ENCODE data around the gene NALCN. TPM values are rescaled to one million over a fixed set of nuclear protein-coding genes. Genes with fewer than 3 reads are reported as not detected.
"Not testable (repeated sequence)": the region's sequence is repeated elsewhere in the genome, so short reads cannot be mapped to it uniquely, and the experiment has no call there.

NALCN gene
- polyA plus RNA-seq, 3 donors = 1.2 to 2.0 (median 1.3) TPM

DNA sequence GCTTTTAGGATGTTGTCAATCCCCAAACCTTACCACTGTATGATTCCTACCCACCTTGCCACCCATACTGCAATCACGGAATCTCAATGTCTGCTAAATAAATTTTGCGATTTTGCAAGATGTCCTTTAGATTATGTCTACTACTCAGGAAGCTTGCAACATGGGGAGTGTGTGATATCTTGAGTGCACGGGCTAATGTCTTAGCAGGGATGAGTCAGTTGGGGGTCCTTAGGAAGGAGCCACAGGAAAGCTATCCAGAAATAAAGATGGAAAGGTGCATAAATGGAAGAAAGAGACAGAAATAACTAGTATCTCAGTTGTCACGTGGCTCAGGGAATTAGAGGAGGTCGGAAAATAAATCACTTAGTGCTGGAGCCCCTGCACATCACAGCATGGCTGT lies 77.1 kb downstream of the NALCN start:
- DNase-seq = no peak

DNA sequence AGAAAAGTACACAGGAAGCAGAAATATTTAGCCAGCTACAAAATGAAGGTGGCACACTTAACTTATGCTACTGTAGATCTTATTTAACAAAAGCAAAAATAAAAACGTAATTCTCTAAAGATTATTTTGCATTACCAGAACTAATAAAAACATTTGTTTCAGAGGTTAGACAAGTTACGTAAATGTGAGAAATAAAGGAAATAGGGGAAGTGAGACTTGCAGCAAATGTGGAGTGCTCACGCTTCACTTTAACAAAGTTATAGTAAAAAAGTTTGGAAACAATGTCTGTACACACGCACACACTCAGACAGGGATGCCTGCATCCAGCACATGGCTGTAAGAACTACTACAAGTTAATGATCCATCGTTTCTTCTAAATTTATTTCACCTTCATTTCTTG lies 83.7 kb downstream of the NALCN start:
- no peak for DNase-seq

DNA sequence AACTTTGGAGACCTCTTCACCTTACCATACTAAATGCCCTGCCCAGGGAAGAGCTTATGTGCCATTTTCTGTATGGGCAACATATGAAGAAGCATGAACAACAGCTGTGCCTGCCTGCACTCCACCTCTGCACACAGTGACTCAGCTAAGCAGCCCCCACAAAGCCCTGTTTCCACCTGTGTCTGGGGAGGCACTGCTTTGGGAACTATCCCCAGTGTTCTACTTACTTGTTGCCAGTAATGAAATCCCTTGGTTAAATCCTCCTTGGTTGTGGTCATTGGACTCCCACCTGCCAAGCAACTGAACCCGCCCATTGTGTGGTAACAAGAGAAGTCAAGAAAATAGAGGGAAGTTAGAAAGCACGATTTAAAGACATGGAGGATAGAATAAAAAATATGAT lies 84.6 kb downstream of the NALCN start:
- DNase-seq = no peak

DNA sequence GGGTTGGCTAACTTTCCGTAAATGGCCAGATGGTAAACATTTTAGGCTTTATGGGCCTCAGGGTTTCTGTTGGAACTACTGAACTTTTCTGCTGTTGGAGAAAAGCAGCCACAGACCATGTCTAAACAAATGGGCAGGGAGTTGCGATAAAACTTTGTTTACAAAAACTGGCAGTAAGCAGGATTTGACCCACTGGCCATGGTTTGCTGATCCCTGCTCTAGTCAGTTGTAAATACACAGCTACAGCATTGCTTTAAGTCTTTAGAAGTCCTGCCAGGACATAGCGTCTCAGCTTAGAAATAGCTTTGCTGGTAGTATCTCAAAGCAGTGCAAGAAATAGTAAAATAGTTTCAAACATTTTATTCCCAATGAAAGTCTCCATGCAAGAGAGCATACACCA lies 88.4 kb downstream of the NALCN start:
- DNase-seq = peak; percentile 45

DNA sequence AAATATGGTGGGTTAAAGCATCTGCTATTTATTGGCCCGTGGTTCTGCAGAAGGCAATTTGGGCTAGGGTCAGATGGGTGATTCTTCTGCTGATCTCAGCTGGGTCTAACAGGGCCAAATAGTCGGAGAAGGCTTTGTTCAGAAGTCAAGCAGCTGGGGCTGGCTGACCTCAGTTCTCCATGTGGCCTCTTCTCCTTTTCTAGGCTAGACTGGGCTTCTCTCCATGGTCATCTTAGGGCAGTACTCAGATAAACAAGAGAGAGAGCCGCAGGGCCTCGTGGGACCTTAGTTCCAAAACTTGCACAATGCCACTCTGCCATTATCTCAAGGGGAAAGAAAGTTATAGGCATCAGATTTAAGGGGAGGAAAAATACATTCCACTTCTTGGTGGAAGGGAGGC lies 89.6 kb downstream of the NALCN start:
- DNase-seq = no peak

DNA sequence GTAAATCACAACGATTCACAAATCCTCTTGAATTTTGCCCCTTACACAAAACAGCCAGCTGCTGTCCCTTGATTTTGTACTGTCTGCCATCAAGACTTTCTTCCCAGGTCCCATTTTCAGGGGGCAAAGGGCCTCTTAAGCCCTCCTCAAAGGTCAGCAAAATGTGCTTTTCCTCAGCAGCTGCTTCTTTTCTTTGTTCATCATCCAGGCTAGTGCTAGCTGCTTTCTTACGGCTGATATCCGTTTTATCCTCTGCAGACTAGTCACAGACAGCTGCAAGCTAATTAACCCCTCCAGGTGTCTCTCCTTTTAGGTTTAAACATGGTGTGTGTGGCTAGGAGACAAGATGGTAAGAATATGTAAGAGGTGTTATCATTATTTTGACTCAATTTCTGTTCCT lies 90.9 kb downstream of the NALCN start:
- DNase-seq = no peak

DNA sequence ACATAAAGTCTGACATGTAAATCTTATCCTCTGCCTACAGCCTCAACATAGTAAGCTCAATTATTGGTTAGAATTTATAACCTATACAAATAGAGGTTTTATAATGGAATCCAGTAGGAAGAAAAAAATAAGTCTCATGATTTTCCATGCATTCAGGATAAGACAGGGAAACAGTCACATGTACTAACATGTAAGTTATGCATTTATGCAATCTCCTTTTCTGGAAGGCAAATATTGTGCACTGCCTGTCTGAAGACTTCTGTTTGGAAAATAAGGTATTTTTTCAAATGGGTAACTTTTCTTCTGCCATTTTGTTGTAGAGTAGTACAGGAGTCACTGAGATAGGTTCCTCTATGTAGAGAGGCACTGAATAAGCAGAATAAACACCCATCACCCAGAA lies 92.7 kb downstream of the NALCN start:
- DNase-seq = no peak

DNA sequence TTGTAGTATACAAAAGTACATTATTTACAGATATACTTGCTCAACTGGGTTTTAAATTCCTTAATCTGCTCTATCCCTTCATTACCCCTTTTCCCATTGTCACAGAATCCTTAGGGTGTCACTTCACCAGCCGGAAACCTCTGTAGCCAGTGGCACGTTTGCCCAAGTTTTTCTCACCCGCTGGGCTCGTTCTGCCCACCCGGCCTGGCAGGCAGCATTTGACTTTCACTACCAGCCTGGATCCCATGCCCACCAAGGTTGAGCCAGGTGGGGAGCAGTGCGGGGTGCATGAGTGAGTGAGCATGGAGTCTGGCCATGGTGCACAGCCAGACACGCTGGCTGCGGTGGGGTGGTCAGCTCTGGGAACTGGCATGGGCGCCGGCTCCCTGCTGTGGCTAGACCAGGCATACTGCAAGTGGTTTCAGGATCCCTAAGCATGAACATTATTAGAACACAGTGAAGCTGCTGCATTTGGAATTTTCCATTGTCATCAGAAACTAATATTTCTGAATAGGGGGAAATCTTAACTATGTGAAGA lies 98.3 kb downstream of the NALCN start:
- no peak for DNase-seq

DNA sequence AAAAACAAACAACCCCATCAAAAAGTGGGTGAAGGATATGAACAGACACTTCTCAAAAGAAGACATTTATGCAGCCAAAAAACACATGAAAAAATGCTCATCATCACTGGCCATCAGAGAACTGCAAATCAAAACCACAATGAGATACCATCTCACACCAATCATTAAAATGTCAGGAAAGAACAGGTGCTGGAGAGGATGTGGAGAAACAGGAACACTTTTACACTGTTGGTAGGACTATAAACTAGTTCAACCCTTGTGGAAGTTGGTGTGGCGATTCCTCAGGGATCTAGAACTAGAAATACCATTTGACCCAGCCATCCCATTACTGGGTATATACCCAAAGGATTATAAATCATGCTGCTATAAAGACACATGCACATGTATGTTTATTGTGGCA lies 102.8 kb downstream of the NALCN start:
- DNase-seq = not testable (repeated sequence)

DNA sequence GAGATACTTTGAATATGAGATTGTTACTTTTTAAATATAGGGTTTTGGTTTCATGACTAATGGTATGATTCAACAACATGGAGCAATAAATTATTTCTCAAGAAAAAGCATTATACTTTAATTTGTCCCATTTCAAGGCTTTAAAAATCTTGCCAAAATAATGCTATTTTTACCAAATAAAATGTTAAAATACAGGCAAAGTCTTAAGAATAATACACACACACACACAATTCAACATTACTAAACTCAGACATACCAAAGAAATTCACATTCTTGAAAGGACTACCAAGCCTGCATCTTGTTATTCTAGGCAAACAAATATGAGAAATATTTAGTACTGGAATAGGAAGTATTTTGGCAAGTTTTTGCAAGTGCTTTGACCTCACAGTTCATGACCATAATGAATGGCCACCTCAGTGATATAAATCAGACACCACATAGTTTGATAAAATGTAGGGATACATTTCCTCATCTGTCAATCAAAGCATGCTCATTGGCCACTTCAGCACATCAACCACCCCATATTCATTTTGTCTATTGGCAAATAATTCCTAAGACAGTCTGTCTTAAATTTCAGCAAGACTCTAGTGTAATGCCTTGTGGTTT lies 107.2 kb downstream of the NALCN start:
- DNase-seq = no peak

DNA sequence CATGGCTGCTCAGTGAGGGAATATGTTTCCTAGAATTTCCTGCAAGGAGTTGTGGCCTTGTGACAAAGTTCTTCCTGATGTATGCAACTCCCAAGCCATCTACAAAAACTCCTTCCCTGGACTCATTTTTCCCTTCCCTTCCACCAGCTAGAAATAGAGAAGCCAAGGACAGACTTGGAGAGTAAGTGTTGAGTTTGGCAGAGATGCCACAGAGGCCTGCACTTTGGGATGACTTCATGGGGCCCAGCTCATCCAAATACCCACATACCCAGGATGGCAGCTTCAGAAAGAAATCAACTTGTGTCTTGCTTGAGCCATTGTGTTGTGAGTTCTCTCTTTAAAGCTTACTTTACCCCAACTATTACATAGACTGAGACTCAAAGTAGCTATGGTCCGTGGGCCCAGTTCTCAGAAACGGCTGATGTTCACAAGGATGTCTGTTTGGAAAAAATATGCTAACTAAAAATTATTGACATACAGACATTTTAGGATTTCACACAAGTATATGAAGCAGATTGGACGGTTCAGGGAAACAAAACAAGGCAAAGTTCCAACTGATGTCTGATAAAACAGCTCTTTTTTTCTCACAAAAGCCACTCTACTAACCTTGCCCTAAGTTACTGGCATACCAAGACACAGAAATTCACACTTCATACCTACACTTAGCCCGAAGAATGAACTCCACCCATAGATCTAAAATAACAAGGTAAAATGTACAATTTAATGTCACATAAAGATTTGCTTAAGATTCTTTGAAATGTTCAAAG lies 107.9 kb downstream of the NALCN start:
- no peak for DNase-seq

DNA sequence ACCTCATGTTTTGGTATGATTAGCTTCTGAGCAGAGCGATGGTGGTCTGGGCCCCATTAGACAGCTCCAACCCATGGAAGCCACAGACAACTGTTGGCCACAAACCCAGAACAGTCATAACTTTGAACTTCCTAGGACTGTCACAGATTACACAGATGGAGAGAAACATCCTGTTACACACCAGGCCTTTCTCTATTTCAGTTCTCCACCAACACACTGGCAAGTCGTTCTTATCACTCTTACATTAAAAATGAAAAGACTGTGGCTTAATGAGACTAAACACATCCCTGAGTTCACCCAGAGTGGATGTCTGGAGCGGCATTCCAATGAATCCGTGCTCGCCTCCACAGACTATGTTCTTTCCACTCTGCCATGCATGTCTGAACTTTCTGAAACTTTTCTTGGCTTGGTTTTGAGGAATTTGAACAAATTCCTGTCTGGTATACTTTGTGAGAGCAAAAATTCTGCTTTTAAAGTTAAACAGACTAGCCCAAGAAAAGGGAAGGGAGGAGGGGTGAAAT lies 109.1 kb downstream of the NALCN start:
- no peak for DNase-seq

DNA sequence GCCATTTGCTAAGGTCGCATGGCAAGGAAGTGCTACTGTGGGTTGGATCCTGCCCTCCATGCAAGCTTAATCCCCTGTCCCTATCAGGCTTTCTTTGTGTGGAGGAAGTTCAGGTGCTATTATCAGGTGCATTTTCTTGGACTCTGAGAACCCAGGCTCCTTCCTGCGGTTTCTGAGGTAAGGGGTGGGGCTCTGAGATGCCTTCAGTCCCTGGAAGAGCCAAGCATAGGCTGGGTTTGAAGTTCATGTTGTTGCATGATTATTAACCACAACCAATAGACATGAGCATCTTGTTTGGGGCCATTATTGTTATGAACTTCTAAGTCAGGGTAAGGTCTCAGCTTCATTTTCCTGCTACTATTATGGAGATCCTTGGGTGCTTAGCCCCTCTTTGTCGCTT lies 109.5 kb downstream of the NALCN start:
- DNase-seq = no peak

DNA sequence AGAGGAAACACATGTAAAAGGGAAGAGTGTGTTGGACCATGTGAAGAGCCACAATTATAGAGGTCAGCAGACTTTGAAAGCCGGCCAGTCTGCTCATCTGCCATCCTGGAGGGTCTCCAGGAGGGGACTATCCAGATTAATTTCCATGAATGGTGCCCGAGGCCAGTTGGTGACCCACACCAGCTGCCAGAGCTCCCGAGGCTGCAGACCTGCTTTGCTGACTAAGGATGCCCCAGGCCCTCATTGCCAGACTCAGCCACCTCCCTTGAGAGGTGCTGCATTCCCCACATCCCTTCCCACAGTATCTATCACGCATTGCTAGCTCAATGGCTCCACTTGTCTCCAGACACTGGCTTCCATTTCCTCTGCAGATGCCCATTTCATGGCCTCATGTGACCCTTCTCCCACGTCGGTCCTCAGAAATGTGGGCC lies 110.3 kb downstream of the NALCN start:
- no peak for DNase-seq

DNA sequence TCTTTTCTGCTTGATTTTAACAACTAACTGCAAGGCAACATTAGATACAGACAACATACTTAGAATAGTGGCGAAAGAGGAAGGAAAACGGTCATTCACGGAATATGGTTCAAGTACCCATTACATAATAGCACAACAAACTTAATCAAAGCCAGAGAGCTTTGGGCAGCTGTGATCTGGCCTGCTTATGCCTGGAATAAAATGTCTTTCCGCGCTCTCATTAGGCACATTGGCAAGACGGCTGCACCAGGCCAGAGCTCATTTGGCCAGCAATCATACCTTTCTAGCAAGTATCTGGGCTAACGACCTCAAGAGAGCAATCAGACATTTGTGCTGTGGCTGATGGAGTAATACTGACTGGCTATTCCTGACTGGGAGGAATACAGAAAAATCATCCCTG lies 112.8 kb downstream of the NALCN start:
- no peak for DNase-seq

DNA sequence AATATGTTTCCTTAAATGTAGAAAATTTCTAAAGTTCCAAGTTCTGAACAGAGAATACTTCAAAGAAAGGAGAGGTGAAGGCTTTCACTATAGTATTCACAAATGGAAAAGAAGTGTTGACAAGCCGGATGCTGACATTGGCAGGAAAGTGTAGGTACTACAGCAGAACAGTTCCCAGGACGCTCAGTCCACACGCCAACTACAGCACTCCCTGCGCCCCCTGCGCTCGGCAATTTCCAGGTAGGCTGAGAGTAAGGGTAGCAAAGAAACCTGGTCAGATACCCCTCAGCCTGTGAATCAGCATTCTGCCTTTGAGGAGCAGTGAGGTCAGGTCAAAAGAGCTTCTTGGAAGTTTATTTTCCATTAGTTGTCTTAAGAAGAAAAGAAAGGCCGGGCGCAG lies 115.3 kb downstream of the NALCN start:
- DNase-seq = no peak

DNA sequence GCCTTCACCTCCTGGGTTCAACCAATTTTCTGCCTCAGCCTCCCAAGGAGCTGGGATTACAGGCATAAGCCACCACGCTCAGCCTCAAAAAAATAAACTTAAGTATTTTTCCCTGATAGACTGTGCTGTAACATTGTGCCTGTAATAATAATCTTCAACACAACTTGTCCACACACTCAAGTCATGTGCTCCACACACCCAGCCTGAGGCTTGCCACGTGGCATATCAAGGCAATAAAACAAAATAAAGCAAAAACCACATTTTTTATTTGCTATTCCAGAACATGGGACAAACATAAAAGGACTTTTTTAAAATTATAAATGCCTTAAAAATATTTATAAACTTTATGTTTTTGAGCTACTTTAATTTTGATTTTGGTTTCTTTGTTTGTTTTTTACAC lies 115.8 kb downstream of the NALCN start:
- no peak for DNase-seq

DNA sequence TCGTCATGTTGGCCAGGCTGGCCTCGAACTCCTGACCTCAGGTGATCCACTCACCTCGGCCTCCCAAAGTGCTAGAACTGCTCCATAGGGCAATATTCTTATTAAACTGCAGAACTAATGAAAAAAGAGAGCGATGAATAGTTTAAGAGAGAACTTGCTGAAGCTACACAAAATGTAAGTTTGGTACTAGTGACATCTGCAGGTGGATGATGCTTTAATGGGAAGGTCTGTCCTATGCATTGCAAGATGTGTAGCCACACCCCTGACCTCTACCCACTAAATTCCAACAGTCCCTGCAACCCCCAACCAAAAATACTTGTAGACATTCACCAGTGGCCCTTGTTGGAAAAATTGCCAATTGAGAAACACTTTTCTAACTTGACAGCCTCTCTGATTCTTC lies 117.8 kb downstream of the NALCN start:
- no peak for DNase-seq

DNA sequence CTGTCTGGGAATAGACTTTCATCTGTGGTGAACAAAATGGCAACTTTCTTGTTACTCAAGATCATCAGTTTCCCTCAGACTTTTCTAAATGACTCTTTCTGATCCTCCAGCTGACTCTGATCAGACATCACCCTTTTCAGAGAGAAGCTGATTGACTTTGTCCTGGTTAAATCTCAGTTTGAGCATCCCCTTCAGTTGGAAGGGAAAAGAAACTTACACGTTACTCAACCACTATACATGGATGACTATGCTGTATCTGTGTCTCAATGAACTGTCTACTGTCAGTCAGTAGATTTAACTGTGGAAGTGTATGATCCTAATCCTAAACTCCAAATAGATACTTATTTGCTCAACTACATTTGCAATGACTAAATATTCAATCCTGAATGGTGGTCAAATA lies 118.5 kb downstream of the NALCN start:
- no peak for DNase-seq

DNA sequence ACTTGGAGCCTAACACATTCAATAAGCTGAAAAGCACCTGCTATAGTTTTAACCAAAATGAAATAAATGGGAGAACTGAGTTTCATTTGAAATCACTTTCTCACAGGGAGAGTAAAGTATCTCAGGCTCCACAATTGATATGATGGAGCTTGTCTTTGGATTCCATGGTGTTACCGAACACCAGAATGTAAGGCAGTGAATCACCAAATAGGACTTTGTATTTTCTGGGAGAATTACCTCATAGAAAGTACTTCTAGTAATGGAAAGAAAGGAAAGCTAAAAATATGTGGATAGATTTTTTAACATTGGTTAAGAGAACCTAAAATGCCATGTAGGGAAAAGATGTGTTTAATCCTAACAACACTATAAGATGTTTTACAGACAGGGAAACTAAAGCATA lies 123.6 kb downstream of the NALCN start:
- DNase-seq = no peak

DNA sequence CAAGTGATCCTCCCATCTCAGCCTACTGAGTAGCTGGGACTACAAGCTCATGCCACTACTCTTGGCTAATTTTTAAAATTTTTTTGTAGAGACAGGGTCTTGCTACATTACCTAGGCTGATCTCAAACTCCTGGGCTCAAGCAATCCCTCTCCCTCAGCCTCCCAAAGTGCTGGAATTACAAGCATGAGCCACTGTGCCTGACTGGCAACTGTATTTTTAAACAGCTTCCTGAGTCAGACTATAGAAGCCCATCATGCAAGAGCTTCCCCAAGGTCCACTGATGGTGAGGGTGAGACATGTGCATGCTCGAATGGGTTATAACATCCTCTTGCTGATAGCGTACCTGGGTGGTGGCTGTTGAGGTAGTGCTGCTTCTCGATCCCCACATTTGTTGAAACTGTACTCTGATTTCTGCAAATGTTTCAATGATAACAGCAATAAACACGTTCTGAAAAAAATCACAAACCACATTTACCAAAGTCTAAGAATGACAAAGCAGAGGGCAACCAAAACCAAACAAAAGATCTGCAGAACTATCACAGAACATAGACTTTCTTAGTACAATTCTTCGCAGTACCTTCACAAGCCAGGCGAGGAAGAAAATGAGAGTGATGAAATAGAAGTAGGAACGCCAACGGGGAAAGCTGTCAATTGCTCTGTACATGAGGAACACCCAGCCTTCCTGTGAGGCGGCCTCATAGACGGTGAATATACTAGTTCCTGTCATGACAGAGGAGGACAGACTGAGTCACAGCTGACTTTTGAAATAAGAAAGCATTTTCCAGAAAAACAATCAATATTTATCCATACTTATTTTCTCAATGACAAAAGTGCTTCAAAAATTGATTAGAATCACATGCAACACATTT lies 124.4 kb downstream of the NALCN start:
- no peak for DNase-seq

DNA sequence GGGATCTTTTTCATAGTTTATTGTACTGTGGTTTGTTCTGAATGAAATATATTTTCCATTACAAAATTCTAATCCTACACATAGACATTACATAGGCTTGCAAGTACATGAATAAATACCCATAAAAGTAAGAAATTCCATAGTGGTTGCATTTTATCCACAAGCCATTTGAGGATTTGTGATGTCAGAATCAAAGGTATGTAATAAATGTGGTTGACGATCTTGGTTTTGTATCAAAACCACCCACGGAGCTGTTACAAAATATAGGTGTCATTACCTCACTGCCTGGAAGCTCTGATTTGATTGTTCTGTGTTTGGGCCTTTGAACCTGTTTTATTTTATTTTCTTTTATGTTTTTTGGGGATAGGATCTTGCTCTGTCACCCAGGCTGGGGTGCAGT lies 125.1 kb downstream of the NALCN start:
- no peak for DNase-seq

Data from renal pelvis (tissue), 4 donors.